Uterus (tissue), 4 donors: ENCODE measurements around the gene RFX2. TPM values are rescaled to one million over a fixed set of nuclear protein-coding genes. Genes with fewer than 3 reads are reported as not detected.

Experiments used
- DNase-seq, 2 donors: peaks; one replicate each; pipeline ENCODE4 v3.0.0-alpha.2; 2019 to 2020
- H3K27ac ChIP-seq, 2 donors: fragments of 200-600 bp; sonication (generic); 1 replicate in 1 of 2; 2 replicates in 1 of 2; pipeline ENCODE4 v1.5.1; 2016 to 2018
- H3K27me3 ChIP-seq, 2 donors: fragments of 200-600 bp; sonication (generic); one replicate each; pipeline ENCODE4 v1.5.1; 2018 to 2019; ENCODE audit warnings: control low read depth in 1 of 2
- H3K36me3 ChIP-seq, 2 donors: fragments of 200-600 bp; sonication (generic); one replicate each; pipeline ENCODE4 v1.5.1; 2019; ENCODE audit warnings: control low read depth in 1 of 2
- H3K4me1 ChIP-seq, 2 donors: fragments of 200-600 bp; sonication (generic); one replicate each; pipeline ENCODE4 v1.5.1; 2018 to 2019; ENCODE audit warnings: control low read depth in 1 of 2
- H3K4me3 ChIP-seq, 2 donors: fragments of 200-600 bp; sonication (generic); 1 replicate in 1 of 2; 2 replicates in 1 of 2; pipeline ENCODE4 v1.5.1; 2018 to 2019; ENCODE audit warnings: mild to moderate bottlenecking in 1 of 2
- H3K9me3 ChIP-seq, 2 donors: fragments of 200-600 bp; sonication (generic); one replicate each; pipeline ENCODE4 v1.5.1; 2019; ENCODE audit warnings: control low read depth in 1 of 2
- CTCF ChIP-seq, 4 experiments: fragments of 200-600 bp in 2 of 4; fragments of 450-650 bp in 2 of 4; sonication (generic) in 2 of 4; IDR thresholded peaks; one replicate each; pipeline ENCODE4 v1.5.1; 2016 to 2019; ENCODE audit warnings: antibody characterized with exemption in 4 of 4, mild to moderate bottlenecking in 2 of 4, moderate library complexity in 1 of 4
- POLR2A ChIP-seq, 2 donors: fragments of 450-650 bp; IDR thresholded peaks; one replicate each; pipeline ENCODE4 v1.6.1; 2016; ENCODE audit warnings: antibody characterized with exemption in 2 of 2, mild to moderate bottlenecking in 1 of 2, moderate library complexity in 1 of 2
- intact Hi-C: fragments of 100-400 bp; cut with DNase I; formaldehyde crosslinking; loops from one replicate; pipeline ENCODE4 v1.15.1; 2023; ENCODE audit warnings: low total_unique reads
- total RNA-seq, 4 donors: library from RNA; depleted of rRNA in 3 of 4; stranded (reverse); fragments of >200 nt in 3 of 4; gene quantifications; one replicate each; pipeline versions ENCODE4 v1.1.0 to v1.2.4, GENCODE V29; 2014 to 2023
- donor health status: DM: yes; HTN: yes; CAD: no.

The RFX2 gene
- total RNA-seq, 4 donors from 2014 or later: 10.5 to 77.9 (median 22.8) TPM

DNA sequence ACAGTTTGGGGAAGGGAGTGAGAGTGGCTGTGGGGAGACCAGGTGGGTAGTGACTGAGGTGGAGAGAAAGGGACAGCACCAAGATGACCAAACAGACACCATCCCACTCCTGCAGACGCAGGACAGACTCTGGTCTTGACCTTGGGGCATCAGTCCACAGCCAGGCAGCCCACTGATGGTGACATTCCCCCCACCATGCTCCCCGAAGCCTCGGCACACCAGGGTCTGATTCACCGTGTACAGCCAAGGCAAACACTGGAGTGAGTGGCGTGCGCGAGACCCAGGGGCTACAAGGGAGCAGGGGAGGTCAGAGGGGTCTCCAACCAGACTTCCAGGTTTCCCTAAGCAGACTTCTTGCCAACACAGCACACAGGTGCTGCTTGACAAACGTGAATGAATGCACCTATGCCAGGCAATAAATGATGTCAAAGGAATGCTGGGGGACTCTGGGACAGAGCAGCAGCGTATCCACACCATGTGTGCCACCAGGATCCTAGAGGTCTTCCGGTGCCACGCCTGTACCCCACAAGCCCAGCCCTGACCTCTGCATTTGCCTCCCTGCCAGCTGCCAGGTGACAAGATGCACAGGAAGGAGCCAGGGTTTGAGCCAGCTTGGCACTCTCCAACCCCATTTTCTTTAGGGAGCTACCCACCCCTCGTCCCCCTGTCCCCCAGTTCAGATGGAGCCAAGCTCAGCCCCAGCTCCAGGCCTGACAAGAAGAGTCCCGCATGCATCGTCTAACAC is 150.9 kb downstream of the RFX2 start:
- Histone ChIP-seq H3K36me3 (no peaks in the 10 kb centered on the region), H3K4me1 (peaks cover 4 to 12% of the 10 kb centered on the region in 2 donors), H3K4me3 (no peak overlapping the region), H3K9me3 (no peaks in the 10 kb centered on the region), H3K27me3 (no peaks in the 10 kb centered on the region), H3K27ac (no peak overlapping the region)
- intact Hi-C loops: no loop called here
- no peak for DNase-seq
- no peak for TF ChIP-seq CTCF (IDR thresholded peaks at IDR 0.05)
- no peak for TF ChIP-seq POLR2A (IDR thresholded peaks at IDR 0.05)

GRCh38 chr19:5958851-5959122 is 151.5 kb downstream of the RFX2 start:
- no peak for DNase-seq
- Histone ChIP-seq H3K36me3 (no peaks in the 10 kb centered on the region), H3K4me3 (no peak overlapping the region), H3K27ac (no peak overlapping the region), H3K27me3 (no peaks in the 10 kb centered on the region), H3K9me3 (no peaks in the 10 kb centered on the region), H3K4me1 (peaks cover 4 to 12% of the 10 kb centered on the region in 2 donors)
- no peak for TF ChIP-seq POLR2A (IDR thresholded peaks at IDR 0.05)
- TF ChIP-seq CTCF (IDR thresholded peaks at IDR 0.05): no peak
- intact Hi-C loops: no loop called here

DNA sequence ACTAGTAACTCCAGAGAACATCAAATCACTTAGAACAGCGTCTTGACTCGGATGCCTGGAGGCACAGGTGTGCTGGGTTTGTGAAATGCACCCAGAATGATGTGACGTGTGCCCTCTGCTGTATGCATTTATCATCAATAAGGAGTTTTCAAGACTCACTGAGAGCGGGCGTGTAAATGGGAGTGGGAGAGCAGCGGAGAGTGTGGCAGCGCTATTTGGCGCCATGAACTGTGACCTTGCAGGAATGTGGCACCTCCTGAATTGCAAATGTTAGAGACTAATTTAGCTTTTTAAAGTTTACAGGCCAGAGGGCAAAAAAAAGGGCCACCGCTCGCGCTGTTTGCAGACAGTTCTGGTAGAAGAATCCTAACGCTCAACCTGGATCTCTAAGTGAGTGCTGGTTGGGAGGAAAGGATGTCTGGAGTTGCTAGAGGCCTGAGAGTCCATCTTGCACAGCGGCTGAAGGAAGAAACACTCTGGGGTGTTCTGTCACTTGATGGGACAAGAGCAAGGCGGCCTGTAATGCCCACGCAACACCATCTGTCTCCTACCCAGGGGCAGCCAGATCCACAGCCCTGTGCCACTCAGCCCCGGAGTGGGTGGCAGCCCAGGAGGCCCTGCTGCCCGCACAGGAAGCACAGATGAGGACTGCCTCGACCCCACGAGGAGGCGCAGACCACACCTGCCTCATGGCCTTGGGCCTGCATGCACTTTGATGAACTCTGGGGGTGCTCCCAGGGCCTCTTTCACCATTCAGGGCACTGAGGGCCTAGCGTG is 152.0 kb downstream of the RFX2 start:
- H3K9me3 ChIP-seq: no peaks in the 10 kb centered on the region
- no peaks in the 10 kb centered on the region for H3K27me3 ChIP-seq
- intact Hi-C loops: no loop called here
- H3K4me3 ChIP-seq: no peak overlapping the region
- H3K27ac ChIP-seq: no peak overlapping the region
- TF ChIP-seq CTCF (IDR thresholded peaks at IDR 0.05): no peak
- TF ChIP-seq POLR2A (IDR thresholded peaks at IDR 0.05): no peak
- no peaks in the 10 kb centered on the region for H3K36me3 ChIP-seq
- H3K4me1 ChIP-seq: peaks cover 4 to 12% of the 10 kb centered on the region in 2 donors
- DNase-seq: no peak

DNA sequence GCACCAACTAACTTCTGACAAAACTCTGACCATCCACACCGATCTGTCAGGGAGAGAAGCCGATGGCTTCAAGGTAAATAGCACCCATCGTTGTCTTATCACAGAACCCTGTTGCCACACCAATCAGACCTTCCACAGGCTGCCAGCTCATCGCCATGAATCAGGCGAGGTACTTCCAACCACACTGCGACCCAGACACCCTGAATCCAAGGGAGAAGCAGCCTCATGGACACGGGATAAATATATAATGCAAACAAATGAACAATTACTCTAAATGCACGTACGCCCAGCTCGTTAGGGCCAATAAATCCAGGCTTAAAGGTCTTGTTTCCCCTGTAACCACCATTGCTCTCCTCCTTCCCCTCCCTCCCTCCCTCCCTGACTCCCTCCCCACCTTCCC is 153.1 kb downstream of the RFX2 start:
- H3K4me3 ChIP-seq: no peak overlapping the region
- TF ChIP-seq CTCF (IDR thresholded peaks at IDR 0.05) (no peak), POLR2A (IDR thresholded peaks at IDR 0.05) (no peak)
- H3K27ac ChIP-seq: no peak overlapping the region
- no peaks in the 10 kb centered on the region for H3K36me3 ChIP-seq
- intact Hi-C loops: no loop called here
- no peaks in the 10 kb centered on the region for H3K27me3 ChIP-seq
- H3K4me1 ChIP-seq: peaks cover 4 to 14% of the 10 kb centered on the region in 2 donors
- no peaks in the 10 kb centered on the region for H3K9me3 ChIP-seq
- no peak for DNase-seq

GRCh38 chr19:5956728-5957127 is 153.6 kb downstream of the RFX2 start:
- Histone ChIP-seq H3K4me1 (peaks cover 4 to 17% of the 10 kb centered on the region in 2 donors), H3K27me3 (no peaks in the 10 kb centered on the region), H3K36me3 (no peaks in the 10 kb centered on the region), H3K27ac (no peak overlapping the region), H3K4me3 (no peak overlapping the region), H3K9me3 (no peaks in the 10 kb centered on the region)
- intact Hi-C loops: no loop called here
- DNase-seq: no peak
- TF ChIP-seq CTCF (IDR thresholded peaks at IDR 0.05) (no peak), POLR2A (IDR thresholded peaks at IDR 0.05) (no peak)
